HG03521 (cell line): ENCODE results near the gene DCBLD2.

Experiments used
- ATAC-seq: cut with Tn5 transposase; IDR thresholded peaks from one replicate; pipeline ENCODE4 v1.9.1; 2021; ENCODE audit warnings: mild to moderate bottlenecking, moderate library complexity; ENCODE audit not compliant: unreplicated experiment

The DCBLD2 gene, protein sequence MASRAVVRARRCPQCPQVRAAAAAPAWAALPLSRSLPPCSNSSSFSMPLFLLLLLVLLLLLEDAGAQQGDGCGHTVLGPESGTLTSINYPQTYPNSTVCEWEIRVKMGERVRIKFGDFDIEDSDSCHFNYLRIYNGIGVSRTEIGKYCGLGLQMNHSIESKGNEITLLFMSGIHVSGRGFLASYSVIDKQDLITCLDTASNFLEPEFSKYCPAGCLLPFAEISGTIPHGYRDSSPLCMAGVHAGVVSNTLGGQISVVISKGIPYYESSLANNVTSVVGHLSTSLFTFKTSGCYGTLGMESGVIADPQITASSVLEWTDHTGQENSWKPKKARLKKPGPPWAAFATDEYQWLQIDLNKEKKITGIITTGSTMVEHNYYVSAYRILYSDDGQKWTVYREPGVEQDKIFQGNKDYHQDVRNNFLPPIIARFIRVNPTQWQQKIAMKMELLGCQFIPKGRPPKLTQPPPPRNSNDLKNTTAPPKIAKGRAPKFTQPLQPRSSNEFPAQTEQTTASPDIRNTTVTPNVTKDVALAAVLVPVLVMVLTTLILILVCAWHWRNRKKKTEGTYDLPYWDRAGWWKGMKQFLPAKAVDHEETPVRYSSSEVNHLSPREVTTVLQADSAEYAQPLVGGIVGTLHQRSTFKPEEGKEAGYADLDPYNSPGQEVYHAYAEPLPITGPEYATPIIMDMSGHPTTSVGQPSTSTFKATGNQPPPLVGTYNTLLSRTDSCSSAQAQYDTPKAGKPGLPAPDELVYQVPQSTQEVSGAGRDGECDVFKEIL

DNA sequence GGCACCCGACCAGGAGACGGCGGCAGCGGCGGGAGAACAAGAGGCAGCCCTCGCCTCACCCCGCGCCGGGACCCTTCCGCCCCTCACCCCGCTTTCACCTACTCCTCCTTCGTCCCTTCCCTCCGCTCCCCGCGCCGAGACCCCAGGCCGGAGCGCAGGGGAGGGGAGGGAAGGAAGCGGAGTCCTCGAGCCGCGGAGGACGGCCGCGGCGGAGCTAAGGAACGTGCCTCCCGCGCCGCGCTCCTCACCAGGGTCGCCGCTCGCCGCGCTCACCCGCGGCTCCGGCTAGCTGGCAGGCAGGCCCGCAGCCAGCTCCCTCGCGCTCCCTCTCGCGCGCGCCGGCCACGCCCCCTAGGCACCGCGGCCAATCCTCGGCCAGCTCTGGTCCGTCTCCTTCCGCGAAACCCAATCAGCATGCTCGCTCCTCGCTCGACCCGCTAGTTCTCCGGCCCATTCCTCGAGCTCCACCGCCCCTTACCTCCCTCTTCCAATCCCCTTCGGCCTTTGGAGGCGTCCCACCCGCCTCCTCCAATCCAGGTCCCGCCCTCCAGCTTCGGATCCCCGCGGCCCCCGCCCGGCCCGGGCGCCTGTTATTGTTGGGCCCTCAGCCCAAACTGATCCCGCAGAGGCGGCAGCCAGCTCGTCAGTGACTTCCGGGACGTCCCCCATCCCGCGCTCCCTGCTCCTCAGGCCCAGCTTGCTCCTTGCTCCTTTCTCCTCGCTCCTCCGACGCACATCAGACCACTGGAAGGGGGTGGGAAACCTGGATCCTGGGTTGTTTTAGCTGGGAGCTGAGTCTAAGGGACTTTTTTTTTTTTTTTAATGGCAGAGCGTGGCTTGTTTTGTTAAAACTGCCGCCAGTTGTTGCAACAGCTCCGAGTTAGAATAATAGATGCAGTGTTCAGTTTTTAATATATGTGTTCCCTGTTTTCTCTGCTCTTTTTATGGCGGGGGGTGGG, at the start of gene DCBLD2:
TSS of gene DCBLD2 (minus strand) at position 304 of the 959 bp plus-strand sequence. CDS start 369 bp downstream, outside the sequence.
- ATAC-seq = peak; percentile 98

DNA sequence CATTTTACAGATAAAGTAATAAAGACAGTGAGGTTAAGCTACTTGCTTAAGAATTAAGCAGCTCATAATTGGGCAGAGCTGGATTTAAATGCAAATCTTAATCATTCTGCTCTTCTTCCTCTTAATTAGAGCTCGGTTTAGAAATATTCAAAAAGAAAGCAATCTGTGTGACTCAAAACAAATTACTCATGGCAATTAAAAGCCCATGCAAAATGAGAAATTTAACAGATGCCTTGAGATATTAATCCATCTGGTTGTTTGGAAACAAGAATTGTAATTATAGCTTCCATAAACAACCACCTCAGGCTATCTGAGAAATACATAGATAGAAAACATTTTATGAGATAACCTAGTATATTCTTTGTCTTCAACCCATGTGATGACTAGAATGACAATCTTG, 44.2 kb upstream of the DCBLD2 start:
- no peak for ATAC-seq

DNA sequence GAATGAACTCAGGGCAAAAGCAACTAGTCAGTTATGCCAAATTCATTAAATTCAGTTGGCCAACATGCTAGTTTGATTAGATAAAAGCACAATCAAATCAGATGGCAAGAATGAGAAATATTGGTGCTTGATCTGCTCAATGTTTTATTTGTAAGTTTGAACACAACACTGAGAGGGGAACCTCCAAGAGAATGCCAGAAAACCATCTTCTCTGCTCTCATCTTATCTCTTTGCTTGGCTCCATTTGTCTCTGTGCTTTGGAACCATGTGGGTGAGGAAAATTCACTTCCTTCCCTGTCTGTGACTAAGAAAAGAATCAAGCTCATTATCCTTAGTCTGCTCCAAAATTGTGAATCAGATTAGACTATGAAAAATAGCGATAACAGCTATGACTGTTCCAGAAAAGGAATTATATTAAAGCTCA, 43.6 kb upstream of the DCBLD2 start:
- no peak for ATAC-seq

DNA sequence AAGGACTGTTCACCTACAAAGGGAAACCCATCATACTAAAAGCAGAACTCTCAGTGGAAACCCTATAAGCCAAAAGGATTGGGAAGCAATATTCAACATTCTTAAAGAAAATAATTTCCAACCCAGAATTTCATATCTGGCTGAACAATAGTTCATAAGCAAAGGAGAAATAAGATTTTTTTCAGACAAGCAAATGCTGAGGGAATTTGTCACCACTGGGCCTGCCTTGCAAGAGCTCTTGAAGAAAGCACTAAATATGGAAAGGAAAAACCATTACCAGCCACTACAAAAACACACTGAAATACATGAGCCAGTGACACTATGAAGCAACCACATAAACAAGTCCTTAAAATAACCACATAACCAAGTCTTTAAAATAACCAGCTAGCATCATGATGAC, 28.9 kb upstream of the DCBLD2 start:
- ATAC-seq = no peak

DNA sequence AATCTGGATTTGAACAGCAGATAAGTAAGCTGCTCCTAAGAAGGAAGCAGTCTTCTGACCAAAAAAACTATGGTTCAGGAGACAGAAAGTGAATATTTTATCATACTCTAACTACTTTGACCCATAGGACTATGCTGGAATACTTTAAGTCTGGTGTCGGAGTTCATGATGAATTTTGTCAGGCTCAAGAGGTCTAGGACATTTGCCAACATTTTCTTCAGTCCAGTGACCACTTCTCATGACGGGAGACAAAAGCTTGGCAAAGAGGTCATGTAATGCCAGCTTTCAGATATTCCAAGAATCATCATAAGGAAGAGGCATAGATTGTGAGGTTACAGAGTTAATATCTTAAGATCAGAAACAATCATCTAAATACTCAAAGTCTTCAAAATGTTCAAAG, 20.5 kb upstream of the DCBLD2 start:
- no peak for ATAC-seq

DNA sequence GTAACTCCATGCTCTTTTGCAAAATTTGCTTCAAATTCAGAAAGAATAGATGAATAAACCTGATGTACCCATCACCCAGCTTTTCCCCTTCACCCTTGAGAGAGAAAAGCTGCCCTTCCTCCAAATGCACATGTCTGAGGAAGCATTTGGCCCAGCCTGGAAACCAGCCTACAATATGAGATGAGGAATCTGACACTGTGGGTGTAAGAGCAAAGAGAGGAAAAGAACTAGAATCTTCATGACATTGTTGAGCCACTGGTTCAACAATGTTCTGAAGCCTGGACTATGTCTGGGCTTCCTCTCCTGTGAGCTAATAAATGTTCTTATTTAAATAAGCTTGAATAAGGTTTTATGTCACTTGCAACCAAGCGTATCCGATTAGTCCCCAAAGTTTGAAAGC, 18.7 kb upstream of the DCBLD2 start:
- no peak for ATAC-seq

DNA sequence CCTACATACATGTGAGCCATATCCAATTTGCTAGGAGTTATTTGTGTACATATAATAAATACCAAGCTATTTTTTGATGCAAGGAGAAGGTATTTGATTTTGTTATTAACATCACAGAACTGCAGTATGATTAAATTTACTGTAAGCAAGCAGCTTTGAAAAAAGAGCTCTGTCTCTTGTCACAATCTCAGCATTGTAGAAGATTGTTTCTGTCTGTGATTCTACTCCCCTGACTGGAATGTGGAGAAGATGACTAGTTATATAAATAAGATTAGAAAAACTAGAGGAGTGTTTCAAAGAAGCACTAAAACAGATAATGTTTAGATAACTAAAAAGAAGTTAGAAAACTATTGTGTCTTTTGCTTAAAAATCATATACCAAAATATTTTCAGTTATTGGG, 17.1 kb upstream of the DCBLD2 start:
- ATAC-seq = no peak

DNA sequence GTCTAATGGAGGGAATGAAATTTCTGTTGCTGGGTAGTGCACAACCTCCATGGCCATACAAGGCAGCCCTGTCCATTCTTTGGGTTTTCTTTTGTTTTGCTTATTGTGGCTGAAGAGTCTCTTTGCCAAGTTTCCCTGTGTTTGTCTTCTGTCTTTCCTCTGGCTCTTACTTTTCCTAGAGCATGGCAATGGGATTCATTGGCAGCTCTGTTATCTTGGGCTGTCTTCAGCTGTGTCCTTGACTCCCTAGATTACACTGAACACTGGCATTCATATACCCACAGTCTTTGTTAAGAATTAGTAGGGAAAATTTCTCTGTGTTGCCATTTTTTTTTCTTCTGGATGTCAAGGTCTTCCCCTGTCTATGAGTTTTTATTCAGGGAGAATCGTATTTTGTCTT, 16.1 kb upstream of the DCBLD2 start:
- no peak for ATAC-seq

DNA sequence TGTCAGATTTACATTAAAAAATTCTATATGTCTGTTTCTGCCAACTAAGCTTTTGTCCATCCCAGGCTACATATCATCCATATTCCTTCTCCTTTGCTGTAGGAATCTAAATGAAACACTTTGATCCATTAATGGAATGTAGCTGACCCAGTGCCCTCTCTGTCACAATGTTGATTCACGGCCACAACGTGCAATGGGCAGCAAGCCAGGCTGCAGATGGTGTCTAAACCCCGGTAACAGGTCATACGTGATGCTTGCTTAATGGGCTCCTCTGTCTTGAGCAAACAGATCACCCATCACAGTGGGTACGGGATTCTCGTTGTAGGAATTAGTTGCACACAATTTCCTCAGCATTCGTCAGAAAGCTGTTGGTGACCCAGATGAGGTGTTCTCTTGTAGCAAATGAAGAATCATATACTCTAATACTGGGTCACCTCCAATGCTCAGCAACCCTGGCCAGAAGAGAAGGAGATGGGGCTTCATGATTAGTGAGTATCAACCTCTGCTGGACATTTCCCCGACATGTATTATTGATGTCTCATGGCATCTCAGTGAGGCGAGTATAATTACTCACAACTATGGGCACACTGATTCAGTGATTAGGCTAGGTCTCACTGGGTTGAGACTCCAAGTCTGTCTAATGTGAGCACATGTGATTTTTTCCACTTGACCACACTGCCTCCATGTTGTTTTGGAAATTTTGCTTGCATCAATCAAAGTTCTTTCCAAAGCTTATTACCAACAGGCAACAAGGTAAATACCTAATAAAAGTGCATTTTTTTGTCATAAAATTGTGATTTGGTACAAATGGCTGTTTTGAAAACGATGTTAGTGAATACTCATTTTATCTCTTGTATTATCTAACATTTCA, 12.9 kb upstream of the DCBLD2 start:
- ATAC-seq = no peak

DNA sequence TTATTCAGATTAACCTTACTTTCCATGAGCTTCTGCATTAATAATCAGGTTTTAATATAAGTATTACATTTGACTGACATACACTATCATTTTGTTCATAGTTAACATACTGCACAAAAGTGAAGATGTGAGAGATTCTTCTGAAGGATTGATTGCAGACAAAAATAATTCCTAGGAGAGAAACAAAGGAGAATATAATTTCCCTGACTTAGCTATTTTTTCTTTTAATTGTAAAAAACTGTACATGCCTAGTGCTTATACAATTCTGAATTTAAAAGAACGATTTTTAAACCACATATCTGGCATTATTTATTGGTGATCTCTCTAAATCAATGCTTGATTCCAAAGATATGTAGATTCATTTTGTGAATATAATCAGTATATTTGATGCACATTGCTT, 11.0 kb upstream of the DCBLD2 start:
- no peak for ATAC-seq

DNA sequence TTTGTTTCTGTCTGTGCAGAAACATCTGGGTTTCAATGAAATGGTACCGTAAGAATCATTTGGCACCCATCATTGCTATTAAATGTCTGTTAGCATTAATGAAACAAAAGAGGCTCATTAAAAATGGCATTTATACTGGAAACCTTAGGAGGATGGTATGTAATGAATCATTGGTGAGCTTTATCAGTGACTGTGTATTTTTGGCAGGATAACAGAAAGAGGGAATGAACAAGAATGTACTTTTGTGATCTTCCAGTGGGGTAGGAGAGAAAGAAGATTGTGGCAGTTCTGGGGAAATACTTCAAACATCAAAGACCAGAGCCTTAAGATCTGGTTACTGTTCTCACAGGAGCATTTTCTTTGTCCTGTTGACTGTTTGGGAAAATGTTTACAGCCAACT, 4.7 kb upstream of the DCBLD2 start:
- no peak for ATAC-seq

DNA sequence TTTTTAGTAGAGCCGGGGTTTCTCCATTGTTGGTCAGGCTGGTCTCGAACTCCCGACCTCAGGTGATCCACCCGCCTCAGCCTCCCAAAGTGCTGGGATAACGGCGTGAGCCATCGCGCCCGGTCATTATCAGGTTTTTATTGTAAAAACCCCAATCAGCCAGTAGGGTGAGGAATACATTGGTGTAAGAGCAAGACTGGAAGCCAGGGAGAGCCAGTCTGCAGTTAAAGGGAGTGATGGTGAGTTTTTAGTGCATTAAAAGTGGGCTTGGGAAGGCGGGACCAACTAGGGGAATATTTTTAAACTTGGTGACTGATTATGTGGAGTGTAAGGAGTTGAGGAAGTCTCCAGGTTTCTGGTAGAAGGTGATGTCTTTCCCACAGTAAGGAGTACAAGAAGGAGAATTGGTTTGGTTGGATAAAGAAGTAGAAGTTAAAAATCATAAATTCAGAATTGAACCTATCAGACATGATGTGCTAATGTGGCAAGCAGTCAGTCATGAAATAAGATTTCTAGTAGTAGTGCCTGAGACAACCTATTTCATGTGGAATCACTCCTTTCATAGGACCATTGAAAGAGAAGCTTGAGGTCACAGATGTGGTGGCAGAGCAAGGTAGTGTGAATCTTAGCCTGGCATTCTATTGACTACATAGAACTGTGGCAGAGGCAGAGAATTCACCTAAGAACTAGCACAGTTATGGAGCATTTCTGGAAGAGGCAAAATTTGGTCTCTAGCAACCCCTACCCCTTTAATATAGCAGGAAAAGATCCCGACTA, 2.4 kb upstream of the DCBLD2 start:
- ATAC-seq = no peak

DNA sequence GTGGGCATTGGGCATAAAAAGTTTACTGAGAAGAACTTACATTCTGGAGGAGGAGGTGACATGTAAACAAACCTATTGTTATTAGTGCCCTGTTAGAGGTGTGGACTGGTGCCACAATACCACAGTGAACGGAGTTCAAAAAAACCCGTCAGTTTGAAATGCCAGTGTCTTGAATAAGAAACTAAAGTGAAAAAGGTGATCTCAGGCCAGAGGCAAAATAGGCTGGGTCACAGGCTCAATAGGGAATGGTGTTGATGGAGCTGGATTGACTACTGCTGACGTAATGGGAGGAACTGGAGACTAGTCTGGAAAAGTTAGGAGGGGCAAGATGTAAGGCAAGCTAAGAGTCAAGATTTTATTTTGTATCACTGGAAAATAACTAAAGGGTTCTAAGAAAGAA, 1.6 kb upstream of the DCBLD2 start:
- no peak for ATAC-seq

DNA sequence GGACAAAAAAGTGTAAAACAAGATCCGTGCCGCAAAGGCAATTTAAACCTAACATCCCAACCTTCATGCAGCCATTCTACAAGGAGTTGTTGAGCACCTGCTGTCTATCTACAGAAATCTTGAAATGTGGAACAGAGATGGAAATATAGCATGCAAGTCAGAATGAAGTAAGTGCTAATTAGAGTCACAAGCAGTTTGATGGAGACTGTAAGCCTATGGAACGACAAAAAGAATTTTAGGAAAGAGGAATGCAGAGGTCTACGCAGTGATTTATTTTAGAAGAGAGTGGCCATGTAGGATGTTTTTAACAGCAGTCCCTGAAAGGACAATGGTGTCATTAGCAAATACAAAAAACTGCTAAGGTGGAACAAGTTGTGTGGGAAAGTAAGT, 851 bp upstream of the DCBLD2 start:
- ATAC-seq = no peak

DNA sequence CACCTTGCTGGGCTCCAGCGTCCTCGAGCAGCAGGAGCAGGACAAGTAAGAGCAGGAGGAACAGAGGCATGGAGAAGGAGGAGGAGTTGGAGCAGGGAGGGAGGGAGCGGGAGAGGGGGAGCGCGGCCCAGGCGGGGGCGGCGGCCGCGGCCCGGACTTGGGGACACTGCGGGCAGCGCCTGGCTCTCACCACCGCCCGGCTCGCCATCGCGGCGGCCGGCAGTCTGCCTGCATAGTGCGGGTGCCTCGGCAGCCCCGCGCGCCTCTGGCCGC, 440 bp downstream of the DCBLD2 start:
- ATAC-seq = peak; percentile 24

DNA sequence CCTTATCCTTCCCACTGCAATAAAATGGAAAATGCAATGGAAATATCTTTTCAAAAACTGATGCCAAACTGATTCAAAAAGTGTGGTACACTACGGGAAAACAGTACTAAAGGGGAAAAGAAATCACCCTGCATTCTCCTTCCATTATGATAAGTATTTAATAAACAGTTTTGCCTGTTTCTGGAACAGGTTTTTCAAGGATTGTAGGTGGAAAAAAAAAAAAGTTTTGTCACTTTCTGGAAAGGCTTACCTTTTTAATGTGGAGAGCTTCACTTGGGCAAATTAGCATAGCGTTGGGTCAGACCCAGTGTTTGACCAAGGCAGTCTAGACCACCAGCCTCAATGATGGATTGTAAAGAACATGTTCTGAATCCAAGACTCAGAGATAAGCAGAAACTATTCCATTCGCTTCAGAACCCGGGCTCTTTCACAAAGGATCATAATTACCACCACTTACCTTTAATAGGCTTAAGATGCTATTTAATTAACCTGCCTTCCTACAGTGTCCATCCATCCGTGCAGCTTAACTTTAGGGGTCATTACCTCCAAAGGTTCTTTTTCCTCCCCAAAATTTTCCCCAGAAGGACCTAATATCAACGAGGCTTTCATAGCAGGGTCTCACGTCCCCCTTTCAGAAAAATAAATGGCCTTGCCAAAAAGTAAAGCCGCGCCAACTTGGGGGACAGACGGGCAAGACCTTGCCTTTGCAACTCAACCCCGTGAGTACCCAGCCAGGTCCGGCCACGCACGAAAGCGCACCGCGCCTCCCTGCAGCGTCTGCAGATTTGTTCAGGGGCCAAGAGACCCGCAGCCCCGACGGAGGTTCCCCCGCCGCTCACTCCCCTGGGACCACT, 1.0 kb downstream of the DCBLD2 start:
- ATAC-seq = peak; percentile 3

DNA sequence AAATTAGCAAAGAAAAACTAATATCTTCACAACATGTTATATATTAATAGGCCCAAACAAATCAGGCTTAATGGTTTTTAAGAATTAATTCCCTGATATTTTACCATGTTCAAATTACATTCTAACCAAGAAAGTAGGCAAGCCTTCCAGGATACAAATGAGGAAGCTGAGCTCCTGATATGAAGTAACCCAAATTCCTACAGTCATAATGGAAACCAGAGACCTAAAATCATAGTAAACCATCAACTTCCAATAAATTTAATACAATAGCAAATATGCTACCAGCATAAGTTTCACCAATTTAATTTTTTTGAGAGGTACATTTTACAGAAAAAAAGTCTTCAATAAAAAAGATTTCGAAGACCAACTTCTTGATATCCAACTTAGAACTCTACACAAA, 3.8 kb downstream of the DCBLD2 start:
- ATAC-seq = no peak

DNA sequence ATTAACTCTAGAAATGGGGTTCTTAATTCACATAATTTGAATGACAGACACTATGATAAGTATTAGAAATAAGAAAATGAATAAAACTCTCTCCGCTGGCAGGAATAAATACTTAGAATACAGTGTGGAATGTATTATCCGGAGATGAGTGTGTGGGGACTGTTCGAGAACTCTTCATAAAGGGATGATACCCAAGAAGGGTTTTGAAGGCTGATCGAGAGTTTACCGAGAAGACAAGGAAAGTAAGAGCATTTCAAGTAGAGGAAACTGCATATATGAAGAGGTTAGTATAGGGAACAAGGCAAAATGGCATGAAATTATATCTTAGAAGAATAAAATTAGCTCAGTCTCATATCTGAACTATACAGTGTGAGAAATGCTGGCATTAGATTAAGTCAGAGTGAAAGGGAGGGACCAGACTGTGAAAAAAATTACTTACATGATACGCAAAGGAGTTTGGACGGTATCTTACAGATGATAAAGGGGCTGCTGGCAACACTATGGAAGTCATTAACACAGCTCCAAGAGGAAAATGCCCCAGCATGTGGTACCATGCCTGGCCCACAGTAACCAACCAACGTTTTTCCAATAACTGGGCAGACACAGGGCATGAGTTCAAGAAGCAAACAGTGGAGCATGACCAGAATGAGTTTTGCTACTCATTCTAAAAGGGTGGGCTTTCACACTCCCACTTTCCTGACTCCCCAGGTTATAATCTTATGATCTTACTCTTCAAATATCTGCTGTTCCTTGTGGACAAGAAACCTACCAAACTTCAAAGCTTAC, 6.5 kb downstream of the DCBLD2 start:
- ATAC-seq = no peak
